ENCODE measurements around the gene ASIC4. TPM values are rescaled to one million over a fixed set of nuclear protein-coding genes. Genes with fewer than 3 reads are reported as not detected.

Gene ASIC4
- polyA plus RNA-seq, 2 of the 4 experiments (the other 2 are of a cell fraction), result 0.04 TPM; not detected in 1

DNA sequence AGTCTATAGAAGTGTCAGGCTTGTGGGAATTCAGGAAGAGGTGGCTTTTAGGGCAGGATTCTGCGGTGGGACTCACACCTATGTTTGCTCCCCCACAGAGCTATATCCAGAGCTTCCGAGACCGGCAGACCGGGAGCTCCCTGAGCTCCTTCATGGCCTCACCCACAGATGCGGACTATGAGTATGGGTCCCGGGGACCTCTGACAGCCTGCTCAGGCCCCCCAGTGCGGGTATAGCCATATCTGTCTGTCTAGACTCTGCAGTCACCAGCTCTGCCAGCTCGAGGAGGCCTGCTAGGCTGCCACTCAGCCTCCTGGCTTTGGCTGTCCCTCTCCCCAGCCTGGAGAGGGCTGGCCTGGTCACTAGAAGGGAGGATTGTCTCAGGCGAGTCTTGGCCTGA is 35.3 kb downstream of the ASIC4 start:
- no peaks in the 10 kb centered on the region for H3K9me3 ChIP-seq
- 62% methylated on average over 5 of the region's 9 CpGs for WGBS (ENCODE audit: missing lambda C conversion rate)
- FAIRE-seq, result no peak
- TF ChIP-seq, protein P1, sequence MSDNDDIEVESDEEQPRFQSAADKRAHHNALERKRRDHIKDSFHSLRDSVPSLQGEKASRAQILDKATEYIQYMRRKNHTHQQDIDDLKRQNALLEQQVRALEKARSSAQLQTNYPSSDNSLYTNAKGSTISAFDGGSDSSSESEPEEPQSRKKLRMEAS (IDR thresholded peaks at IDR 0.05), result no peak
- TF ChIP-seq HOXB13 (CRISPR knock-in tag; IDR thresholded peaks at IDR 0.05; ENCODE audit: low read depth) (no peak), JUN (IDR thresholded peaks at IDR 0.05) (no peak), TFCP2L1 (CRISPR knock-in tag; IDR thresholded peaks at IDR 0.05) (no peak), CBX2 (IDR thresholded peaks at IDR 0.05; ENCODE audit: borderline replicate concordance, low read depth) (no peak), CBX8 (IDR thresholded peaks at IDR 0.05) (no peak), POLR2AphosphoS2 (conservative IDR thresholded peaks at IDR 0.05; ENCODE audit: low read length) (no peak), MYC (IDR thresholded peaks at IDR 0.05; ENCODE audit: borderline replicate concordance, low read length) (no peak), HDAC2 (IDR thresholded peaks at IDR 0.05) (no peak), GATA3 (IDR thresholded peaks at IDR 0.05; ENCODE audit: borderline replicate concordance) (no peak)
- TF ChIP-seq, protein P2, sequence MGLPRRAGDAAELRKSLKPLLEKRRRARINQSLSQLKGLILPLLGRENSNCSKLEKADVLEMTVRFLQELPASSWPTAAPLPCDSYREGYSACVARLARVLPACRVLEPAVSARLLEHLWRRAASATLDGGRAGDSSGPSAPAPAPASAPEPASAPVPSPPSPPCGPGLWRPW (IDR thresholded peaks at IDR 0.05), result no peak
- TF ChIP-seq, protein P3, sequence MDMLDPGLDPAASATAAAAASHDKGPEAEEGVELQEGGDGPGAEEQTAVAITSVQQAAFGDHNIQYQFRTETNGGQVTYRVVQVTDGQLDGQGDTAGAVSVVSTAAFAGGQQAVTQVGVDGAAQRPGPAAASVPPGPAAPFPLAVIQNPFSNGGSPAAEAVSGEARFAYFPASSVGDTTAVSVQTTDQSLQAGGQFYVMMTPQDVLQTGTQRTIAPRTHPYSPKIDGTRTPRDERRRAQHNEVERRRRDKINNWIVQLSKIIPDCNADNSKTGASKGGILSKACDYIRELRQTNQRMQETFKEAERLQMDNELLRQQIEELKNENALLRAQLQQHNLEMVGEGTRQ (IDR thresholded peaks at IDR 0.05), result no peak
- TF ChIP-seq, protein P4, sequence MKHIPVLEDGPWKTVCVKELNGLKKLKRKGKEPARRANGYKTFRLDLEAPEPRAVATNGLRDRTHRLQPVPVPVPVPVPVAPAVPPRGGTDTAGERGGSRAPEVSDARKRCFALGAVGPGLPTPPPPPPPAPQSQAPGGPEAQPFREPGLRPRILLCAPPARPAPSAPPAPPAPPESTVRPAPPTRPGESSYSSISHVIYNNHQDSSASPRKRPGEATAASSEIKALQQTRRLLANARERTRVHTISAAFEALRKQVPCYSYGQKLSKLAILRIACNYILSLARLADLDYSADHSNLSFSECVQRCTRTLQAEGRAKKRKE (CRISPR knock-in tag; IDR thresholded peaks at IDR 0.05; ENCODE audit: low read depth), result no peak
- no peak overlapping the region for H3K4me2 ChIP-seq
- no peak for DNase-seq (ENCODE audit: low read depth in 1 of 2, low spot score in 1 of 2)
- H3K4me3 ChIP-seq, result no peak overlapping the region
- ChIA-PET CTCF (interaction anchor here (0.6 to 5.8 kb wide), 5 partner anchors 9 to 147 kb away, joined by 3 to 51 read pairs (median 4); no protein-coding TSS in a partner anchor), POLR2A (no interaction called here)
- no peak overlapping the region for H3K27ac ChIP-seq
- H3K4me1 ChIP-seq, result peaks cover 16% of the 10 kb centered on the region
- ATAC-seq, result no peak

DNA sequence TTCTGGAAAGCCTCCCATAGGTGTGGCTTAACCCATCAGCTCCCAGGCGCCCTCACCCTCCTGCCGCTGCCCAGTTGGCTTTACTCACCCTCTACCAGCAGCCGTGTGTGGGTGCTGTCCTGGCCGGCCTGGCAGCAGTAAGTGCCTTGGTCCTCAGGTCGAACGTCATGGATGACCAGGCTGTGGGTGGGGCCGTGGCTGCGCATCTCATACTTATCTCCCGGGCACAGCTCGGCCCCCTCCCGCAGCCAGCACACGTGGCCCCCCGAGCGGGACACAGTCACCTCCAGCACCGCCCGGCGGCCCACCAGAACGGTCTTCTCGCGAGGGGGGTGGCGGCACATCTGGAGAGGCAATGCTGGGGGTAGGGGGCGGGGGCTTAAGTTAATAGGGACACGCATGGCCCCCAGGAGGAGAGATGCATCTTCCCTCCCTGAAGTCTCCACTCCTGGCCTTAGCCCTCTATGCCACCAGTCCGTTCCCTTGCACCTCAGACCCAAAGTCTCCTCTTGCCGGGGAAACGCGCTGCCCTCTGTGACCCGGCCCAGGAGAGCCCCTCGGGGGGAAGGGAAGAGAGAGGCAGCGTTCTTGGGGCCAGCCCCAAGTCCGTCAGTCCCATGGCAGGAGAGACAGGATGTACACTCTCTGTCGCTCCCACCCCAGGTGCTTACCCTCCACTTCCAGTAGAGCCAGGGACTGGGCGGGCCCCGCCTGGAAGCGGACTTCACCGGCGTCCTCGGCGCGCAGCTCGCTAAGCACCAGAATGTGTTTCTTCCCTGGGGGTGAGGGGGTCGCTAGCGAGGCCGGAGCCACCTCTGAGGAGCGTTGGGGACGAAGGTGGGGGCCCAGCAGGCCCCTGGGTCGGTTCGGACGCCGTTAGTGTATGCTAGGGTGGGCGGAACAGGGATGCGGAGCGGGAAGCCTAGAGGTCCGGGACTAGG is 37.4 kb downstream of the ASIC4 start:
- ATAC-seq, result peak; percentile 61 to 69
- Histone ChIP-seq H3K4me2 (peak overlapping the region; percentile 100), H3K4me1 (peaks cover 16% of the 10 kb centered on the region), H3K9me3 (no peaks in the 10 kb centered on the region), H3K4me3 (peak overlapping the region; percentile 76), H3K27ac (peak overlapping the region; percentile 70 to 81; a peak in 4 of 6 replicates)
- ChIA-PET POLR2A (interaction anchor here (1.1 to 1.2 kb wide), 3 partner anchors 8 to 46 kb away, joined by 3 read pairs; partner anchors contain the start of genes CHPF, OBSL1, STK11IP and TMEM198), CTCF (interaction anchor here (1.0 to 5.8 kb wide), 9 partner anchors 8 to 90 kb away, joined by 3 to 51 read pairs (median 7); partner anchors contain the start of genes CHPF and TMEM198)
- no peak for FAIRE-seq
- TF ChIP-seq FOXS1 (CRISPR knock-in tag; IDR thresholded peaks at IDR 0.05), result no peak
- TF ChIP-seq RNF2 (IDR thresholded peaks at IDR 0.05; ENCODE audit: borderline replicate concordance, low read depth), result 0 out of 2 replicates have a peak, but pooled peaks have one; percentile 24
- WGBS (ENCODE audit: missing lambda C conversion rate), result 6% methylated on average over 25 of the region's 54 CpGs
- peak in 1 of 2 experiments; percentile 52 for DNase-seq (ENCODE audit: low read depth in 1 of 2, low spot score in 1 of 2)

DNA sequence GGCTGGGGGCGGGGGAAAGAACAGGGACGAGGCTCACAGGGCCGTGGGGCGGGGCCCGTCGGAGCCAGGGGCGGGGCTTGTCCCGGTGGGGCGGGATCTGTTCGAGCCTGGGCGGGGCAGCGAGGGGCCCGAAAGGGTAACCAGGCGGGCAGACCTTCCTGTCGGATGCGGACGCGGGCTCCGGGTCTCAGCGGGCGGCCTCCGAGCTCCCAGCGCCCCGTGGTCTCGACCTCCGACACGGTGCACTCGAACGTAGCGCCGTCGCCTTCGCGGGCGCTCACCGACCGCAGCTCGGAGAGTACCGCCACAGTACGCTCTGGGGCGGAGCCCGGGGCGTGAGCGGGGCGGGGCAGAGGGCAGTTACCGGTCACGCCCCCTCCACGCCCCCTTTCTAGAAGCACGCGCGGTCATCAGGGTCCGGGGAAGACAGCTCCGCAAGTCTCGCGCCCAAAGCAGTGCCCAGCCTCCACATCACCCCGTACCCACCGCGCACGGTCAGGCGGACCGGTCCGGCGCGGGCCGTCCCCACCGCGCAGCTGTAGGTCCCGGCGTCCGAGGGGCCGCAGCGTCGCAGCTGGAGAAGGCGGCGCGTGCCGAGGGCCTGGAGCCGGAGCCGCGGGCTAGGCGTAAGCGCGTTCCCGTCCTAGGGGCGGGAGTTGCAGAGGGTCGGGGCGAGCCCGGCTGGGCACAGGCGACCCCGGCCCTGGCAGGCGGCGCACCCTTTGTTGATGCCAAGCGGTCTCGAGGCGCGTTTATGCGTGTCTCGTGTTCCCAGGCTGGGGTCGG is 38.3 kb downstream of the ASIC4 start:
- 26% methylated on average over 21 of the region's 99 CpGs for WGBS (ENCODE audit: missing lambda C conversion rate)
- ChIA-PET CTCF (interaction anchor here (1.5 to 5.8 kb wide), 6 partner anchors 8 to 89 kb away, joined by 3 to 51 read pairs (median 12); partner anchors contain the start of genes CHPF and TMEM198), POLR2A (interaction anchor here (1.1 to 1.2 kb wide), 3 partner anchors 8 to 45 kb away, joined by 3 read pairs; partner anchors contain the start of genes CHPF, OBSL1, STK11IP and TMEM198)
- Histone ChIP-seq H3K4me1 (peaks cover 16% of the 10 kb centered on the region), H3K4me3 (peak overlapping the region; percentile 76), H3K9me3 (no peaks in the 10 kb centered on the region), H3K27ac (peak overlapping the region; percentile 70 to 81), H3K4me2 (peak overlapping the region; percentile 100)
- DNase-seq (ENCODE audit: low read depth in 1 of 2, low spot score in 1 of 2) (peak; percentile 75 to 80), ATAC-seq (peak; percentile 76 to 90), FAIRE-seq (no peak)
- TF ChIP-seq FOSL2 (IDR thresholded peaks at IDR 0.05) (no peak), FOSL2 (CRISPR knock-in tag; IDR thresholded peaks at IDR 0.05) (no peak), TFCP2L1 (CRISPR knock-in tag; IDR thresholded peaks at IDR 0.05) (no peak), CHD2 (IDR thresholded peaks at IDR 0.05; ENCODE audit: low read length, partially characterized antibody) (no peak), ZNF302 (CRISPR knock-in tag; IDR thresholded peaks at IDR 0.05) (no peak), MAFK (IDR thresholded peaks at IDR 0.05; ENCODE audit: partially characterized antibody) (no peak), PHF8 (IDR thresholded peaks at IDR 0.05; ENCODE audit: borderline replicate concordance, low read depth) (no peak), HOXB13 (CRISPR knock-in tag; IDR thresholded peaks at IDR 0.05; ENCODE audit: low read depth) (peak; percentile 27; the same call in 1 of the 2 replicates), ZSCAN20 (CRISPR knock-in tag; IDR thresholded peaks at IDR 0.05) (no peak), FOXS1 (CRISPR knock-in tag; IDR thresholded peaks at IDR 0.05) (no peak), POLR2AphosphoS2 (conservative IDR thresholded peaks at IDR 0.05; ENCODE audit: low read length) (no peak)
- TF ChIP-seq, protein P5, sequence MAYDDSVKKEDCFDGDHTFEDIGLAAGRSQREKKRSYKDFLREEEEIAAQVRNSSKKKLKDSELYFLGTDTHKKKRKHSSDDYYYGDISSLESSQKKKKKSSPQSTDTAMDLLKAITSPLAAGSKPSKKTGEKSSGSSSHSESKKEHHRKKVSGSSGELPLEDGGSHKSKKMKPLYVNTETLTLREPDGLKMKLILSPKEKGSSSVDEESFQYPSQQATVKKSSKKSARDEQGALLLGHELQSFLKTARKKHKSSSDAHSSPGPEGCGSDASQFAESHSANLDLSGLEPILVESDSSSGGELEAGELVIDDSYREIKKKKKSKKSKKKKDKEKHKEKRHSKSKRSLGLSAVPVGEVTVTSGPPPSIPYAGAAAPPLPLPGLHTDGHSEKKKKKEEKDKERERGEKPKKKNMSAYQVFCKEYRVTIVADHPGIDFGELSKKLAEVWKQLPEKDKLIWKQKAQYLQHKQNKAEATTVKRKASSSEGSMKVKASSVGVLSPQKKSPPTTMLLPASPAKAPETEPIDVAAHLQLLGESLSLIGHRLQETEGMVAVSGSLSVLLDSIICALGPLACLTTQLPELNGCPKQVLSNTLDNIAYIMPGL (CRISPR knock-in tag; IDR thresholded peaks at IDR 0.05; ENCODE audit: borderline replicate concordance), result no peak
- TF ChIP-seq, protein P6, sequence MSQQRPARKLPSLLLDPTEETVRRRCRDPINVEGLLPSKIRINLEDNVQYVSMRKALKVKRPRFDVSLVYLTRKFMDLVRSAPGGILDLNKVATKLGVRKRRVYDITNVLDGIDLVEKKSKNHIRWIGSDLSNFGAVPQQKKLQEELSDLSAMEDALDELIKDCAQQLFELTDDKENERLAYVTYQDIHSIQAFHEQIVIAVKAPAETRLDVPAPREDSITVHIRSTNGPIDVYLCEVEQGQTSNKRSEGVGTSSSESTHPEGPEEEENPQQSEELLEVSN (IDR thresholded peaks at IDR 0.05; ENCODE audit: borderline replicate concordance, low read depth), result peak; percentile 79; the same call in 1 of the 2 replicates
- TF ChIP-seq, protein P1 (IDR thresholded peaks at IDR 0.05), result peak; percentile 79
